Spleen (tissue), 11 donors: ENCODE data around the gene IL34. TPM values are rescaled to one million over a fixed set of nuclear protein-coding genes. Genes with fewer than 3 reads are reported as not detected.

Experiments
- DNase-seq: peaks from one replicate; pipeline ENCODE4 v3.0.0-alpha.2; 2020
- H3K27ac ChIP-seq, 8 donors: fragments of 200-600 bp; sonication (generic) in 7 of 8; 1 replicate in 4 of 8; 2 replicates in 4 of 8; pipeline versions ENCODE4 v1.5.0 to v1.8.0; 2016 to 2021; ENCODE audit warnings: inconsistent platforms in 4 of 8, mild to moderate bottlenecking in 4 of 8, moderate library complexity in 1 of 8
- H3K27me3 ChIP-seq, 7 donors: fragments of 200-600 bp; sonication (generic) in 6 of 7; replicated peaks in 1 of 7; 1 replicate in 4 of 7; 2 replicates in 3 of 7; pipeline versions ENCODE4 v1.5.0 to v1.8.0; 2016 to 2021; ENCODE audit warnings: inconsistent platforms in 3 of 7, mild to moderate bottlenecking in 1 of 7
- H3K36me3 ChIP-seq, 6 donors: fragments of 200-600 bp; sonication (generic) in 5 of 6; 1 replicate in 4 of 6; 2 replicates in 2 of 6; pipeline versions ENCODE4 v1.5.0 to v1.8.0; 2016 to 2021; ENCODE audit warnings: inconsistent platforms in 2 of 6
- H3K4me1 ChIP-seq, 6 donors: fragments of 200-600 bp; sonication (generic) in 5 of 6; 1 replicate in 3 of 6; 2 replicates in 3 of 6; pipeline versions ENCODE4 v1.5.0 to v1.8.0; 2016 to 2021; ENCODE audit warnings: inconsistent platforms in 3 of 6
- H3K4me3 ChIP-seq, 8 donors: fragments of 200-600 bp; sonication (generic) in 7 of 8; 1 replicate in 4 of 8; 2 replicates in 4 of 8; pipeline versions ENCODE4 v1.5.0 to v1.8.0; 2016 to 2021; ENCODE audit warnings: inconsistent platforms in 4 of 8, mild to moderate bottlenecking in 4 of 8, moderate library complexity in 2 of 8
- H3K9me3 ChIP-seq, 8 donors: fragments of 200-600 bp; sonication (generic) in 7 of 8; 1 replicate in 4 of 8; 2 replicates in 4 of 8; pipeline versions ENCODE4 v1.5.0 to v1.8.0; 2016 to 2021; ENCODE audit warnings: inconsistent platforms in 4 of 8
- POLR2A ChIP-seq, 3 donors: fragments of 450-650 bp; IDR thresholded peaks; one replicate each; pipeline ENCODE4 v1.5.1; 2017; ENCODE audit warnings: antibody characterized with exemption in 3 of 3, mild to moderate bottlenecking in 1 of 3
- POLR2AphosphoS5 ChIP-seq, 3 donors: sonication (generic); formaldehyde crosslinking; IDR thresholded peaks; one replicate each; pipeline ENCODE4 v1.5.1; 2017; ENCODE audit warnings: antibody characterized with exemption in 3 of 3
- WGBS, 5 donors: extraction: QIAGEN DNeasy Blood & Tissue Kit in 3 of 5; methylation state at CpG; one replicate each; pipeline versions ENCODE4 v1.1.5 to v1.1.7; 2013 to 2018; 5-methylcytosine and 5-hydroxymethylcytosine counted together
- intact Hi-C: fragments of 100-400 bp; cut with DNase I; formaldehyde crosslinking; loops from one replicate; pipeline ENCODE4 v1.15.0; 2023; ENCODE audit warnings: low total_unique reads
- polyA plus RNA-seq, 3 donors: library from polyadenylated mRNA; stranded (reverse); fragments of 200-250 nt; gene quantifications; one replicate each; pipeline ENCODE4 v1.2.1, GENCODE V29; 2013
- total RNA-seq, 7 donors: library from RNA; depleted of rRNA in 3 of 7; stranded (reverse); fragments of >200 nt in 3 of 7; fragmentation: NEBNext Ultra II Directional in 4 of 7; extraction: Animal tissue kit (Norgen Biotek cat#: 25700) in 4 of 7; gene quantifications; one replicate each; pipeline versions ENCODE4 v1.1.0 to v1.2.1, GENCODE V29; 2016 to 2021
- TF ChIP-seq, protein P1 (sequence below), 11 experiments: fragments of 200-600 bp in 7 of 11; fragments of 450-650 bp in 4 of 11; sonication (generic) in 4 of 11; IDR thresholded peaks in 8 of 11; conservative IDR thresholded peaks in 3 of 11; 1 replicate in 7 of 11; 2 replicates in 4 of 11; pipeline versions ENCODE4 v1.4.0 to v1.8.0; 2016 to 2021; ENCODE audit warnings: antibody characterized with exemption in 11 of 11, inconsistent platforms in 4 of 11, mild to moderate bottlenecking in 1 of 11
- donor health status: healthy with polysubstance abuse.
- donor health status: DM: no; HTN: no; CAD: no; lungs with moderate emphysema.
- donor health status: DM: no; HTN: no; CAD: no.
- donor health status: Bipolar disorder and iron deficiency.
- donor health status: healthy.
- donor health status: DM: no; HTN: no; CAD: no.
- donor health status: DM: yes; HTN: yes; CAD: no.

The IL34 gene
- total and polyA plus RNA-seq, 10 donors, result 20.3 to 258 (median 128) TPM

- Histone ChIP-seq H3K9me3 (no peaks in the 10 kb centered on the region), H3K4me3 (no peak overlapping the region), H3K4me1 (peaks cover 0 to 46% (median 14%) of the 10 kb centered on the region in 6 donors), H3K27ac (peak overlapping the region in 5 of 8 donors; percentile 28 to 49 (median 35)), H3K36me3 (peaks cover 0 to 86% (median 29%) of the 10 kb centered on the region in 6 donors), H3K27me3 (no peaks in the 10 kb centered on the region)
- intact Hi-C loops, result loop anchor here (10.0 kb wide), 2 partner anchors 75 to 125 kb away; no protein-coding TSS in a partner anchor
- 63 to 82% (median 71%) methylated on average over 7 to 16 of the region's 16 CpGs for whole genome bisulfite sequencing, 5 donors
- no peak for DNase-seq
- TF ChIP-seq, protein P1, sequence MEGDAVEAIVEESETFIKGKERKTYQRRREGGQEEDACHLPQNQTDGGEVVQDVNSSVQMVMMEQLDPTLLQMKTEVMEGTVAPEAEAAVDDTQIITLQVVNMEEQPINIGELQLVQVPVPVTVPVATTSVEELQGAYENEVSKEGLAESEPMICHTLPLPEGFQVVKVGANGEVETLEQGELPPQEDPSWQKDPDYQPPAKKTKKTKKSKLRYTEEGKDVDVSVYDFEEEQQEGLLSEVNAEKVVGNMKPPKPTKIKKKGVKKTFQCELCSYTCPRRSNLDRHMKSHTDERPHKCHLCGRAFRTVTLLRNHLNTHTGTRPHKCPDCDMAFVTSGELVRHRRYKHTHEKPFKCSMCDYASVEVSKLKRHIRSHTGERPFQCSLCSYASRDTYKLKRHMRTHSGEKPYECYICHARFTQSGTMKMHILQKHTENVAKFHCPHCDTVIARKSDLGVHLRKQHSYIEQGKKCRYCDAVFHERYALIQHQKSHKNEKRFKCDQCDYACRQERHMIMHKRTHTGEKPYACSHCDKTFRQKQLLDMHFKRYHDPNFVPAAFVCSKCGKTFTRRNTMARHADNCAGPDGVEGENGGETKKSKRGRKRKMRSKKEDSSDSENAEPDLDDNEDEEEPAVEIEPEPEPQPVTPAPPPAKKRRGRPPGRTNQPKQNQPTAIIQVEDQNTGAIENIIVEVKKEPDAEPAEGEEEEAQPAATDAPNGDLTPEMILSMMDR (IDR thresholded peaks at IDR 0.05 in 8 of 11, conservative IDR thresholded peaks at IDR 0.05 in 3 of 11), result no peak
- TF ChIP-seq POLR2A (IDR thresholded peaks at IDR 0.05) (no peak), POLR2AphosphoS5 (IDR thresholded peaks at IDR 0.05) (peak in 2 of 3 donors; percentile 61 to 78)
These were observed 13.8 kb downstream of the IL34 start for GRCh38 chr16:70659953-70660671.

DNA sequence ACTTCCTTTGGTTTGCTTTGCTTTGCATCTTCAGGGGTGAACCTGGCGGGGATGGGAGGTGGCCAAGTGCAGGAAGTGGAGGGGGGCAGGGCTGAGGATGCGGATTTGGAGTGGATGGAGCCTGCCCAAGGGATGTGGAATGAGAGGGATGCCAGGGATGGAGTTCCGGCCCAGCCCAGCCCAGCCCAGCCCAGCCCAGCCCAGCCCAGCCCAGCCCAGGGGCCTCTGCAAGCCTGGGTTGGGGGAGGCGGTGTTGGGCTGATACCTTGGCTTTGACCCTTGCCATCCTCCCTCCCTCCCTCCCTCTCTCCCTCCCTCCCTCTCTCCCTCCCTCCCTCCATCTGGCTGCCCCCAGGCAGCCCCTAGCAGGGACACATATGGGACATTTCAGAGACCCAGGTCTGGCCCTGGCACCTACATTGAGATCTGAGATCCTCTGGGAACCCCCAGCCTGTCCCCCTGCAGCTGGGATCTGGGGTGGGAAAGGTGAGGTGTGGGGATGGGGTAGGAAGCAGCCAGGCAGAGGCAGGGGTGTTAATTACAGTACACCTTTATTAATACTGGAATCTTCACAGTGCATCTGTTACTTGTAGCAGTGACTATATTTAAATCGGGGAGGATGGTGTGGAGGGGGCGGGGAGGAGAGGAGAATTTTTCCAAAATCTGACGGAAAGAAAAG, 14.5 kb downstream of the IL34 start:
- no peaks in the 10 kb centered on the region for H3K27me3 ChIP-seq
- no peak for DNase-seq
- no peaks in the 10 kb centered on the region for H3K9me3 ChIP-seq
- H3K4me1 ChIP-seq, result peaks cover 0 to 49% (median 14%) of the 10 kb centered on the region in 6 donors
- intact Hi-C loops, result no loop called here
- peak overlapping the region in 5 of 8 donors; percentile 28 to 49 (median 35) for H3K27ac ChIP-seq
- H3K4me3 ChIP-seq, result no peak overlapping the region
- TF ChIP-seq, protein P1 (IDR thresholded peaks at IDR 0.05 in 8 of 11, conservative IDR thresholded peaks at IDR 0.05 in 3 of 11), result no peak
- peak in 2 of 3 donors; percentile 17 to 21 for TF ChIP-seq POLR2AphosphoS5 (IDR thresholded peaks at IDR 0.05)
- 49 to 64% (median 61%) methylated on average over 6 to 7 of the region's 7 CpGs for WGBS, 5 donors
- H3K36me3 ChIP-seq, result peaks cover 0 to 89% (median 36%) of the 10 kb centered on the region in 6 donors

- WGBS, 5 donors, result 65 to 82% (median 82%) methylated on average over 16 to 17 of the region's 17 CpGs
- intact Hi-C loops, result no loop called here
- Histone ChIP-seq H3K9me3 (no peaks in the 10 kb centered on the region), H3K36me3 (peaks cover 0 to 90% (median 41%) of the 10 kb centered on the region in 6 donors), H3K27me3 (no peaks in the 10 kb centered on the region), H3K27ac (peak overlapping the region in 5 of 8 donors; percentile 48 to 73 (median 69)), H3K4me3 (no peak overlapping the region), H3K4me1 (peaks cover 0 to 52% (median 14%) of the 10 kb centered on the region in 6 donors)
- peak; percentile 72 for DNase-seq
- TF ChIP-seq POLR2AphosphoS5 (IDR thresholded peaks at IDR 0.05), result peak in 2 of 3 donors; percentile 10 to 17
- no peak for TF ChIP-seq POLR2A (IDR thresholded peaks at IDR 0.05)
These were observed 15.2 kb downstream of the IL34 start for GRCh38 chr16:70661534-70661917.

- no peaks in the 10 kb centered on the region for H3K9me3 ChIP-seq
- peaks cover 0 to 90% (median 40%) of the 10 kb centered on the region in 6 donors for H3K36me3 ChIP-seq
- peak overlapping the region in 6 of 8 donors; percentile 3 to 73 (median 68) for H3K27ac ChIP-seq
- H3K4me3 ChIP-seq, result no peak overlapping the region
- 62 to 89% (median 76%) methylated on average over 16 to 21 of the region's 21 CpGs for WGBS, 5 donors
- H3K4me1 ChIP-seq, result peaks cover 0 to 52% (median 14%) of the 10 kb centered on the region in 6 donors
- DNase-seq, result no peak
- H3K27me3 ChIP-seq, result no peaks in the 10 kb centered on the region
- intact Hi-C loops, result no loop called here
- TF ChIP-seq, protein P1 (IDR thresholded peaks at IDR 0.05 in 8 of 11, conservative IDR thresholded peaks at IDR 0.05 in 3 of 11), result no peak
- peak; percentile 55 to 81 (median 72) for TF ChIP-seq POLR2AphosphoS5 (IDR thresholded peaks at IDR 0.05)
- TF ChIP-seq POLR2A (IDR thresholded peaks at IDR 0.05), result no peak
These were observed 15.7 kb downstream of the IL34 start for GRCh38 chr16:70661918-70662641.
